Thyroid gland (tissue), 4 donors: ENCODE results near the gene TBX3. TPM values are rescaled to one million over a fixed set of nuclear protein-coding genes. Genes with fewer than 3 reads are reported as not detected.

Experiments used
- DNase-seq, 2 donors: peaks; one replicate each; pipeline ENCODE4 v3.0.0-alpha.2; 2019
- H3K27ac ChIP-seq, 3 donors: fragments of 200-600 bp; sonication (generic); 1 replicate in 2 of 3; 2 replicates in 1 of 3; pipeline ENCODE4 v1.5.1; 2016 to 2019; ENCODE audit warnings: mild to moderate bottlenecking in 1 of 3, moderate library complexity in 1 of 3
- H3K27me3 ChIP-seq: fragments of 200-600 bp; sonication (generic); one replicate; pipeline ENCODE4 v1.5.1; 2019
- H3K36me3 ChIP-seq, 2 donors: fragments of 200-600 bp; sonication (generic); one replicate each; pipeline ENCODE4 v1.5.1; 2016 to 2019
- H3K4me1 ChIP-seq, 2 donors: fragments of 200-600 bp; sonication (generic); one replicate each; pipeline ENCODE4 v1.5.1; 2017 to 2019
- H3K4me3 ChIP-seq, 3 donors: fragments of 200-600 bp; sonication (generic); replicated peaks in 1 of 3; 1 replicate in 2 of 3; 2 replicates in 1 of 3; pipeline ENCODE4 v1.5.1; 2016; ENCODE audit warnings: mild to moderate bottlenecking in 1 of 3
- H3K9me3 ChIP-seq: fragments of 200-600 bp; sonication (generic); one replicate; pipeline ENCODE4 v1.5.1; 2017
- POLR2A ChIP-seq, 2 donors: fragments of 450-650 bp; IDR thresholded peaks; one replicate each; pipeline ENCODE4 v1.6.1; 2017; ENCODE audit warnings: antibody characterized with exemption in 2 of 2, mild to moderate bottlenecking in 2 of 2, moderate library complexity in 1 of 2
- WGBS, 2 donors: methylation state at CpG; one replicate each; pipeline ENCODE4 v1.1.5; 2017; 5-methylcytosine and 5-hydroxymethylcytosine counted together
- intact Hi-C: fragments of 100-400 bp; cut with DNase I; formaldehyde crosslinking; loops from one replicate; pipeline ENCODE4 v1.15.1; 2023
- total RNA-seq, 4 donors: library from RNA; depleted of rRNA; stranded (reverse); fragments of >200 nt; gene quantifications; one replicate each; pipeline ENCODE4 v1.2.3, GENCODE V29; 2016
- TF ChIP-seq, protein P1 (sequence below), 6 experiments: fragments of 200-600 bp in 3 of 6; fragments of 450-650 bp in 3 of 6; sonication (generic) in 3 of 6; IDR thresholded peaks; one replicate each; pipeline ENCODE4 v1.5.1; 2016 to 2019; ENCODE audit warnings: antibody characterized with exemption in 6 of 6, mild to moderate bottlenecking in 2 of 6, inconsistent platforms in 1 of 6, moderate library complexity in 1 of 6

Gene TBX3
- total RNA-seq, 4 donors from 2014 or later = 104 to 258 (median 192) TPM

DNA sequence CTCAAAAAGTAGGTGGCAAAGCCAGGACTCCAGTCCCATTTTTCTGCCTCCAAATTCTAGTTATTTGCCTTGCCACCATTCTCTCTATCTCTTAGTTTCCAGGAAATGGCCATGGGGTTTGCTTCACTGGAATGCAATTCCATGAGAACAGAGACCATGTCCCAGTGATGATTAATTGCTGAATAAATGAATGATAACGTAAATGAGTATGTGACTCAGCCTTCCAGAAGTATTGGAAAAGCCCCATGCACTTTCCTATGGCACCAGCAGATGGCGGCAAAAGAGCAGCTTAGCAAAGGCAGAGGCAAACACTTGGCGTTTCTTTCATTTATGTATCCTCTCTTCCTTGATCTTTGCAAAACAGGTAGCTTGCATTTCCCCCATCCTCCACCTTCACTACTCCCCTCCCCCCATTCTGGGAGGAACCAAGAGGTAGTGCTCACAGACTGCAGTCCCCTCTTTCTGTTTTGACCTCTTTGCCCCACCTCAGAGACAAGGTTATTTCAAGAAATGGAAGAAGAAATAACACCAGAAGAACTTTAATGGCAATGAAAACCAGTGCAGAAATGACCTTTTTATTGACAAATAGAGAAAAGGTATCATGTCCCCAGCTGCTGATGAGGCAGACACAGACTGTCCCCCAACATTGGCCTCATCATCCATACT lies 21.3 kb downstream of the TBX3 start:
- Histone ChIP-seq H3K4me3 (no peak overlapping the region), H3K4me1 (peaks cover 9 to 26% of the 10 kb centered on the region in 2 donors), H3K9me3 (no peaks in the 10 kb centered on the region), H3K27ac (peak overlapping the region; percentile 92 to 99 (median 99)), H3K36me3 (no peaks in the 10 kb centered on the region), H3K27me3 (no peaks in the 10 kb centered on the region)
- WGBS, 2 donors = 0 to 1% methylated on average over 3 of the region's 3 CpGs
- intact Hi-C loops = loop anchor here (5.0 to 10.0 kb wide), 2 partner anchors 972 to 1255 kb away; no protein-coding TSS in a partner anchor
- peak; percentile 93 to 94 for DNase-seq
- peak in 1 of 2 donors; percentile 34 for TF ChIP-seq POLR2A (IDR thresholded peaks at IDR 0.05)
- TF ChIP-seq, protein P1, sequence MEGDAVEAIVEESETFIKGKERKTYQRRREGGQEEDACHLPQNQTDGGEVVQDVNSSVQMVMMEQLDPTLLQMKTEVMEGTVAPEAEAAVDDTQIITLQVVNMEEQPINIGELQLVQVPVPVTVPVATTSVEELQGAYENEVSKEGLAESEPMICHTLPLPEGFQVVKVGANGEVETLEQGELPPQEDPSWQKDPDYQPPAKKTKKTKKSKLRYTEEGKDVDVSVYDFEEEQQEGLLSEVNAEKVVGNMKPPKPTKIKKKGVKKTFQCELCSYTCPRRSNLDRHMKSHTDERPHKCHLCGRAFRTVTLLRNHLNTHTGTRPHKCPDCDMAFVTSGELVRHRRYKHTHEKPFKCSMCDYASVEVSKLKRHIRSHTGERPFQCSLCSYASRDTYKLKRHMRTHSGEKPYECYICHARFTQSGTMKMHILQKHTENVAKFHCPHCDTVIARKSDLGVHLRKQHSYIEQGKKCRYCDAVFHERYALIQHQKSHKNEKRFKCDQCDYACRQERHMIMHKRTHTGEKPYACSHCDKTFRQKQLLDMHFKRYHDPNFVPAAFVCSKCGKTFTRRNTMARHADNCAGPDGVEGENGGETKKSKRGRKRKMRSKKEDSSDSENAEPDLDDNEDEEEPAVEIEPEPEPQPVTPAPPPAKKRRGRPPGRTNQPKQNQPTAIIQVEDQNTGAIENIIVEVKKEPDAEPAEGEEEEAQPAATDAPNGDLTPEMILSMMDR (IDR thresholded peaks at IDR 0.05) = peak; percentile 74 to 98 (median 95)

DNA sequence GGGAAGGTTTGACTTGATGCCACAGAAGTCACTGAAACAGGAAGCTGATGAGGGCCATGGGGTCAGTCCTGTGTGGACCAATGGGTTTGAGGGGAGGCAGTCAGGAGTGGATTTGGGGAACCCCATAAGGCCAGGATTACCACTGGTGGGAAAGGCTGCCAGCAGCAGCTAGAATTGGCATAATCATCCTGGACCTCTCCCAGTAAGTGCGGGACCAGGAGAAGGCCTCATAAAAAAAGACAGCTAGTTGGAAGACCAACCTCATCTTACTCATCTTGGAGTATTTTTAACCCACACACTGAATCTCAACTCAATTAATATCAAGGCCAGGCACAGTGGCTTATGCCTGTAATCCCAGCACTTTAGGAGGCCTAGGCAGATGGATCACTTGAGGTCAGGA lies 22.7 kb downstream of the TBX3 start:
- DNase-seq = no peak

DNA sequence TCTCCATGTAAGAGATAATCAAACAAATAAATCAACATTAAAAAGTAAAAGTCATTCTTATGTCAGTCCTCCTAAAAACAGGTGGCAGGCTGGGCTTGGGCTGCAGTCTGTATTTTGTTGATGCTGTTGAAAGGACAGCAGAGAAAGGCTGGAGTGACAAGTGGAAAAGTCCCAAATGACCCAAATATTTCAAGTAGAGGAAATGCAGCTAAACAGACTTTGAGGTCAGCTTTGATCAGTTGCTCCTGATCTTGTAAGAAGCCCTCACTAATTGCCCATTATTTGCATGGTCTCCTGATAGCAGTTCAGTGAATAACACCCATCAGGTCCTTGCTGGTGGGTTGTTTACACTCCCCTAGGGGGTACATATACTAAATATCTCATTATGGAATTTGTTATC lies 24.9 kb downstream of the TBX3 start:
- Histone ChIP-seq H3K9me3 (no peaks in the 10 kb centered on the region), H3K4me3 (no peak overlapping the region), H3K4me1 (peaks cover 9 to 34% of the 10 kb centered on the region in 2 donors), H3K27ac (no peak overlapping the region), H3K27me3 (no peaks in the 10 kb centered on the region), H3K36me3 (no peaks in the 10 kb centered on the region)
- intact Hi-C loops = no loop called here
- no peak for DNase-seq
- TF ChIP-seq, protein P1 (IDR thresholded peaks at IDR 0.05) = no peak
- no peak for TF ChIP-seq POLR2A (IDR thresholded peaks at IDR 0.05)

More for the DNA sequence above, 22.7 kb downstream of the TBX3 start:
- H3K4me3 ChIP-seq = no peak overlapping the region
- H3K36me3 ChIP-seq = no peaks in the 10 kb centered on the region
- no peaks in the 10 kb centered on the region for H3K27me3 ChIP-seq
- H3K27ac ChIP-seq = no peak overlapping the region
- no peaks in the 10 kb centered on the region for H3K9me3 ChIP-seq
- TF ChIP-seq POLR2A (IDR thresholded peaks at IDR 0.05) = no peak
- TF ChIP-seq, protein P1 (IDR thresholded peaks at IDR 0.05) = no peak
- 60 to 94% methylated on average over 1 of the region's 1 CpG for WGBS, 2 donors
- H3K4me1 ChIP-seq = peaks cover 9 to 34% of the 10 kb centered on the region in 2 donors
- intact Hi-C loops = loop anchor here (5.0 to 10.0 kb wide), 2 partner anchors 974 to 1256 kb away; no protein-coding TSS in a partner anchor

DNA sequence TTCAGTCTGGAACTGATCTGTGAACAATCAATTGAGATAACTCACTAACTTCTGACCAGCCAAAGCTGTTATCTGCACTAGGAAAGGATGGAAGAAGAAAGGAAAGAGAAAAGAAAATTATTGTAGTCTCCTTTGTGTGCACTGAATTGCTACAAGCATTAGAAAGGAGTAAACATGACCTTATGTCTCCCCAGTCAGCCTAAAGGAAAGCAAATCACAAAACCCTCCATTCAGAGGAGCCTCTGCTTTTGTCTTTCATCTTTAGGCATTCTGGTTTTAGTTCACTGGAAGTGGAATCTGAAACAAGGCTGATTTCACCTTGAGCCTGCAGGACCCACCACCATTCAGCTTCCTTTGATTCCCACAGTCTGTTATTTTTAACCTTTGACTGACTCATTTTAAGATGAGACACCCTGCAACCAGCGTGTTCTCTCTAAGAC lies 26.0 kb downstream of the TBX3 start:
- WGBS, 2 donors = 82 to 88% methylated on average over 1 of the region's 1 CpG
- Histone ChIP-seq H3K4me3 (no peak overlapping the region), H3K27ac (no peak overlapping the region), H3K27me3 (no peaks in the 10 kb centered on the region), H3K36me3 (no peaks in the 10 kb centered on the region), H3K4me1 (peaks cover 5 to 24% of the 10 kb centered on the region in 2 donors), H3K9me3 (no peaks in the 10 kb centered on the region)
- DNase-seq = no peak
- TF ChIP-seq, protein P1 (IDR thresholded peaks at IDR 0.05) = no peak
- TF ChIP-seq POLR2A (IDR thresholded peaks at IDR 0.05) = no peak
- intact Hi-C loops = no loop called here

DNA sequence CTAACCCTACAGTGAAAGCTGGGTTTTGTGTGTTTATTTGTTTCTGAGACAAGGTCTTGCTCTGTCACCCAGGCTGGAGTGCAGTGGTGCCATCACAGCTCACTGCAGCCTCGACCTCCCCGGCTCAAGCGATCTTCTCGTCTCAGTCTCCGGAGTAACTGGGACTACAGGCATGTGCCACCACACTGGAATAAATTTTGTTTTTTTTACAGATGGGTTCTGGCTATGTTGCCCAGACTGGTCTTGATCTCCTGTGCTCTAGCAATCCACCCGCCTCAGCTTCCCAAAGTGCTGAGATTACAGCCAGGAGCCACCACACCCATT lies 26.4 kb downstream of the TBX3 start:
- no peak for TF ChIP-seq POLR2A (IDR thresholded peaks at IDR 0.05)
- TF ChIP-seq, protein P1 (IDR thresholded peaks at IDR 0.05) = no peak
- Histone ChIP-seq H3K9me3 (no peaks in the 10 kb centered on the region), H3K36me3 (no peaks in the 10 kb centered on the region), H3K4me1 (peaks cover 3 to 20% of the 10 kb centered on the region in 2 donors), H3K4me3 (no peak overlapping the region), H3K27me3 (no peaks in the 10 kb centered on the region), H3K27ac (no peak overlapping the region)
- intact Hi-C loops = no loop called here
- DNase-seq = no peak
- WGBS, 2 donors = 74 to 82% methylated on average over 6 of the region's 6 CpGs
